ENCODE results near the gene PSMD9. TPM values are rescaled to one million over a fixed set of nuclear protein-coding genes. Genes with fewer than 3 reads are reported as not detected.

The PSMD9 gene
- total RNA-seq, 1 donor from 2014 or later, result 34.0 TPM

GRCh38 chr12:121955258-121956237, 67.0 kb downstream of the PSMD9 start:
- Mint-ChIP-seq H3K9me3 (ENCODE audit: unreplicated experiment) (no peaks in the 10 kb centered on the region), H3K4me1 (ENCODE audit: unreplicated experiment) (no peaks in the 10 kb centered on the region), H3K27me3 (ENCODE audit: unreplicated experiment) (no peaks in the 10 kb centered on the region), H3K27ac (ENCODE audit: unreplicated experiment) (no peak overlapping the region), H3K36me3 (ENCODE audit: low read depth, unreplicated experiment) (no peaks in the 10 kb centered on the region), H3K4me3 (ENCODE audit: unreplicated experiment) (no peak overlapping the region)
- TF ChIP-seq CTCF (IDR thresholded peaks at IDR 0.05; ENCODE audit: unreplicated experiment), result peak; percentile 58
- DNase-seq (ENCODE audit: low spot score), result no peak

- H3K36me3 Mint-ChIP-seq (ENCODE audit: low read depth, unreplicated experiment), result no peaks in the 10 kb centered on the region
- H3K27ac Mint-ChIP-seq (ENCODE audit: unreplicated experiment), result no peak overlapping the region
- no peak for TF ChIP-seq CTCF (IDR thresholded peaks at IDR 0.05; ENCODE audit: unreplicated experiment)
Observed at GRCh38 chr12:121957861-121958515, 69.4 kb downstream of the PSMD9 start.

GRCh38 chr12:121958541-121959240, 70.1 kb downstream of the PSMD9 start:
- TF ChIP-seq CTCF (IDR thresholded peaks at IDR 0.05; ENCODE audit: unreplicated experiment), result no peak
- Mint-ChIP-seq H3K36me3 (ENCODE audit: low read depth, unreplicated experiment) (no peaks in the 10 kb centered on the region), H3K9me3 (ENCODE audit: unreplicated experiment) (no peaks in the 10 kb centered on the region), H3K4me3 (ENCODE audit: unreplicated experiment) (no peak overlapping the region), H3K27ac (ENCODE audit: unreplicated experiment) (no peak overlapping the region), H3K4me1 (ENCODE audit: unreplicated experiment) (peaks cover 5% of the 10 kb centered on the region), H3K27me3 (ENCODE audit: unreplicated experiment) (no peaks in the 10 kb centered on the region)
- no peak for DNase-seq (ENCODE audit: low spot score)

More at GRCh38 chr12:121957861-121958515, 69.4 kb downstream of the PSMD9 start:
- no peaks in the 10 kb centered on the region for H3K27me3 Mint-ChIP-seq (ENCODE audit: unreplicated experiment)
- H3K9me3 Mint-ChIP-seq (ENCODE audit: unreplicated experiment), result no peaks in the 10 kb centered on the region
- no peak overlapping the region for H3K4me3 Mint-ChIP-seq (ENCODE audit: unreplicated experiment)
- peaks cover 5% of the 10 kb centered on the region for H3K4me1 Mint-ChIP-seq (ENCODE audit: unreplicated experiment)
- no peak for DNase-seq (ENCODE audit: low spot score)

GRCh38 chr12:121960541-121960940, 72.0 kb downstream of the PSMD9 start:
- H3K36me3 Mint-ChIP-seq (ENCODE audit: low read depth, unreplicated experiment), result no peaks in the 10 kb centered on the region
- H3K4me1 Mint-ChIP-seq (ENCODE audit: unreplicated experiment), result peaks cover 5% of the 10 kb centered on the region
- TF ChIP-seq CTCF (IDR thresholded peaks at IDR 0.05; ENCODE audit: unreplicated experiment), result no peak
- no peak overlapping the region for H3K4me3 Mint-ChIP-seq (ENCODE audit: unreplicated experiment)
- no peaks in the 10 kb centered on the region for H3K27me3 Mint-ChIP-seq (ENCODE audit: unreplicated experiment)
- H3K27ac Mint-ChIP-seq (ENCODE audit: unreplicated experiment), result no peak overlapping the region
- DNase-seq (ENCODE audit: low spot score), result no peak
- H3K9me3 Mint-ChIP-seq (ENCODE audit: unreplicated experiment), result no peaks in the 10 kb centered on the region

All from endothelial cell (in vitro differentiated cells).